Chondrocyte (in vitro differentiated cells): ENCODE data around the gene RBM5. TPM values are rescaled to one million over a fixed set of nuclear protein-coding genes. Genes with fewer than 3 reads are reported as not detected.

Source experiments
- DNase-seq: peaks from one replicate; pipeline ENCODE4 v3.0.0; 2021; ENCODE audit warnings: mixed read lengths, low spot score
- H3K27ac Mint-ChIP-seq: one replicate; pipeline ENCODE4 v1.8.0; 2021; ENCODE audit warnings: mild to moderate bottlenecking, moderate library complexity, mixed read lengths; ENCODE audit not compliant: unreplicated experiment
- H3K27me3 Mint-ChIP-seq: 2 replicates; pipeline ENCODE4 v1.8.0; 2021; ENCODE audit warnings: low read depth, mixed read lengths
- H3K36me3 Mint-ChIP-seq: 2 replicates; pipeline ENCODE4 v1.8.0; 2021; ENCODE audit warnings: low read depth, mixed read lengths
- H3K4me1 Mint-ChIP-seq: 2 replicates; pipeline ENCODE4 v1.8.0; 2021; ENCODE audit warnings: low read depth, mild to moderate bottlenecking, mixed read lengths
- H3K4me3 Mint-ChIP-seq: one replicate; pipeline ENCODE4 v1.8.0; 2021; ENCODE audit warnings: mild to moderate bottlenecking, moderate library complexity, mixed read lengths; ENCODE audit not compliant: unreplicated experiment
- H3K9me3 Mint-ChIP-seq: 2 replicates; pipeline ENCODE4 v1.8.0; 2021; ENCODE audit warnings: low read depth, mixed read lengths
- CTCF ChIP-seq: fragments of 200-600 bp; sonication (generic); IDR thresholded peaks from 2 replicates; pipeline ENCODE4 v1.5.0; 2021; ENCODE audit warnings: antibody characterized with exemption, mild to moderate bottlenecking, moderate library complexity
- total RNA-seq: library from RNA; stranded (reverse); gene quantifications from 3 replicates; pipeline ENCODE4 v1.2.1, GENCODE V29; 2021

The RBM5 gene
- total RNA-seq, 1 donor from 2014 or later: 127 TPM

GRCh38 chr3:50095352-50095998 lies 6.8 kb downstream of the RBM5 start:
- Mint-ChIP-seq H3K4me1 (peaks cover 25% of the 10 kb centered on the region), H3K4me3 (no peak overlapping the region), H3K36me3 (peaks cover 51% of the 10 kb centered on the region), H3K27me3 (no peaks in the 10 kb centered on the region), H3K27ac (peak overlapping the region; percentile 28), H3K9me3 (no peaks in the 10 kb centered on the region)
- no peak for TF ChIP-seq CTCF
- no peak for DNase-seq

GRCh38 chr3:50100386-50100785 lies 11.7 kb downstream of the RBM5 start:
- no peaks in the 10 kb centered on the region for H3K9me3 Mint-ChIP-seq
- no peak for TF ChIP-seq CTCF

GRCh38 chr3:50100956-50101845 lies 12.5 kb downstream of the RBM5 start:
- Mint-ChIP-seq H3K4me3 (no peak overlapping the region), H3K4me1 (no peaks in the 10 kb centered on the region), H3K27ac (no peak overlapping the region), H3K9me3 (no peaks in the 10 kb centered on the region), H3K27me3 (no peaks in the 10 kb centered on the region), H3K36me3 (peaks cover 52% of the 10 kb centered on the region)
- no peak for TF ChIP-seq CTCF
- DNase-seq: no peak

More at GRCh38 chr3:50100386-50100785, 11.7 kb downstream of the RBM5 start:
- Mint-ChIP-seq H3K4me1 (peaks cover 4% of the 10 kb centered on the region), H3K4me3 (no peak overlapping the region), H3K36me3 (peaks cover 59% of the 10 kb centered on the region), H3K27ac (no peak overlapping the region), H3K27me3 (no peaks in the 10 kb centered on the region)
- DNase-seq: no peak

- DNase-seq: peak; percentile 13
- TF ChIP-seq CTCF: no peak
- no peaks in the 10 kb centered on the region for H3K9me3 Mint-ChIP-seq
- H3K4me1 Mint-ChIP-seq: no peaks in the 10 kb centered on the region
- H3K4me3 Mint-ChIP-seq: no peak overlapping the region
- H3K27me3 Mint-ChIP-seq: no peaks in the 10 kb centered on the region
- H3K27ac Mint-ChIP-seq: no peak overlapping the region
- H3K36me3 Mint-ChIP-seq: peaks cover 57% of the 10 kb centered on the region
Measured at GRCh38 chr3:50102558-50102957, 13.8 kb downstream of the RBM5 start.

GRCh38 chr3:50111757-50112156 lies 23.0 kb downstream of the RBM5 start:
- no peak overlapping the region for H3K27ac Mint-ChIP-seq
- DNase-seq: no peak
- no peak overlapping the region for H3K4me3 Mint-ChIP-seq

More at GRCh38 chr3:50111757-50112156, 23.0 kb downstream of the RBM5 start:
- no peak for TF ChIP-seq CTCF
- no peaks in the 10 kb centered on the region for H3K27me3 Mint-ChIP-seq
- no peaks in the 10 kb centered on the region for H3K4me1 Mint-ChIP-seq
- H3K9me3 Mint-ChIP-seq: no peaks in the 10 kb centered on the region
- peaks cover 65% of the 10 kb centered on the region for H3K36me3 Mint-ChIP-seq
